Rectal smooth muscle tissue (tissue), 1 donor: ENCODE measurements around the gene GOLGA8Q.
"Not testable (repeated sequence)": the region's sequence is repeated elsewhere in the genome, so short reads cannot be mapped to it uniquely, and the experiment has no call there.

ENCODE experiments used
- H3K27ac ChIP-seq: one replicate; pipeline ENCODE4 v1.7.0; 2013; ENCODE audit warnings: low read depth, low read length, inconsistent platforms
- H3K27me3 ChIP-seq: one replicate; pipeline ENCODE4 v1.7.0; 2013; ENCODE audit warnings: low read length; ENCODE audit not compliant: control insufficient read depth, insufficient read depth
- H3K36me3 ChIP-seq: one replicate; pipeline ENCODE4 v1.7.0; 2013; ENCODE audit warnings: low read length; ENCODE audit not compliant: control insufficient read depth, insufficient read depth
- H3K4me1 ChIP-seq: one replicate; pipeline ENCODE4 v1.7.0; 2013; ENCODE audit warnings: low read length; ENCODE audit not compliant: control insufficient read depth, insufficient read depth
- H3K4me3 ChIP-seq: one replicate; pipeline ENCODE4 v1.7.0; 2013; ENCODE audit warnings: low read length
- H3K9ac ChIP-seq: one replicate; pipeline ENCODE4 v1.7.0; 2013; ENCODE audit warnings: low read length

Gene GOLGA8Q

GRCh38 chr15:30551750-30552149 lies at the start of gene GOLGA8Q:
GOLGA8Q (plus strand) TSS chr15:30552050; CDS start chr15:30552078, 28 bp downstream.
- H3K4me3 ChIP-seq, H3K27me3 ChIP-seq, H3K4me1 ChIP-seq, H3K9ac ChIP-seq, H3K27ac ChIP-seq, H3K36me3 ChIP-seq: not testable (repeated sequence)

GRCh38 chr15:30502904-30503781 lies 48.7 kb upstream of the GOLGA8Q start:
- not testable (repeated sequence) for H3K9ac ChIP-seq, H3K27ac ChIP-seq, H3K36me3 ChIP-seq, H3K4me1 ChIP-seq, H3K27me3 ChIP-seq, H3K4me3 ChIP-seq

GRCh38 chr15:30504162-30504843 lies 47.5 kb upstream of the GOLGA8Q start:
- not testable (repeated sequence) for H3K36me3 ChIP-seq

GRCh38 chr15:30514545-30514944 lies 37.3 kb upstream of the GOLGA8Q start:
- not testable (repeated sequence) for H3K4me1 ChIP-seq, H3K9ac ChIP-seq, H3K4me3 ChIP-seq, H3K27me3 ChIP-seq, H3K27ac ChIP-seq, H3K36me3 ChIP-seq

More at GRCh38 chr15:30504162-30504843, 47.5 kb upstream of the GOLGA8Q start:
- not testable (repeated sequence) for H3K4me1 ChIP-seq, H3K27me3 ChIP-seq, H3K9ac ChIP-seq, H3K27ac ChIP-seq, H3K4me3 ChIP-seq

- not testable (repeated sequence) for H3K9ac ChIP-seq, H3K27me3 ChIP-seq, H3K4me1 ChIP-seq, H3K4me3 ChIP-seq, H3K36me3 ChIP-seq, H3K27ac ChIP-seq
Observed at GRCh38 chr15:30523453-30524243, 28.2 kb upstream of the GOLGA8Q start.

GRCh38 chr15:30525912-30526311 lies 25.9 kb upstream of the GOLGA8Q start:
- H3K9ac ChIP-seq, H3K4me1 ChIP-seq, H3K27me3 ChIP-seq, H3K36me3 ChIP-seq, H3K27ac ChIP-seq, H3K4me3 ChIP-seq: not testable (repeated sequence)

- H3K4me1 ChIP-seq, H3K9ac ChIP-seq, H3K27ac ChIP-seq, H3K4me3 ChIP-seq, H3K27me3 ChIP-seq, H3K36me3 ChIP-seq: not testable (repeated sequence)
Observed at GRCh38 chr15:30529049-30529448, 22.8 kb upstream of the GOLGA8Q start.

- H3K4me1 ChIP-seq, H3K9ac ChIP-seq, H3K4me3 ChIP-seq, H3K27ac ChIP-seq, H3K36me3 ChIP-seq, H3K27me3 ChIP-seq: not testable (repeated sequence)
Observed at GRCh38 chr15:30566949-30567348, 15.1 kb downstream of the GOLGA8Q start.

- not testable (repeated sequence) for H3K27me3 ChIP-seq, H3K4me1 ChIP-seq, H3K27ac ChIP-seq, H3K9ac ChIP-seq, H3K4me3 ChIP-seq, H3K36me3 ChIP-seq
Observed at GRCh38 chr15:30573012-30573491, 21.2 kb downstream of the GOLGA8Q start.

- H3K4me1 ChIP-seq, H3K36me3 ChIP-seq, H3K27me3 ChIP-seq, H3K9ac ChIP-seq, H3K27ac ChIP-seq, H3K4me3 ChIP-seq: not testable (repeated sequence)
Observed at GRCh38 chr15:30579394-30579970, 27.6 kb downstream of the GOLGA8Q start.

- not testable (repeated sequence) for H3K4me1 ChIP-seq, H3K27me3 ChIP-seq, H3K36me3 ChIP-seq, H3K27ac ChIP-seq, H3K9ac ChIP-seq, H3K4me3 ChIP-seq
Observed at GRCh38 chr15:30580716-30581115, 28.9 kb downstream of the GOLGA8Q start.

- H3K9ac ChIP-seq, H3K4me3 ChIP-seq, H3K27ac ChIP-seq, H3K27me3 ChIP-seq, H3K36me3 ChIP-seq, H3K4me1 ChIP-seq: not testable (repeated sequence)
Observed at GRCh38 chr15:30598953-30599352, 47.1 kb downstream of the GOLGA8Q start.
